IPS-11a (cell line): Measurements from ENCODE around the gene WNT7B.

Experiments used
- H3K4me3 ChIP-seq: one replicate; pipeline ENCODE4 v1.5.1; 2013; ENCODE audit warnings: low read depth, low read length, control low read depth

WNT7B gene

DNA sequence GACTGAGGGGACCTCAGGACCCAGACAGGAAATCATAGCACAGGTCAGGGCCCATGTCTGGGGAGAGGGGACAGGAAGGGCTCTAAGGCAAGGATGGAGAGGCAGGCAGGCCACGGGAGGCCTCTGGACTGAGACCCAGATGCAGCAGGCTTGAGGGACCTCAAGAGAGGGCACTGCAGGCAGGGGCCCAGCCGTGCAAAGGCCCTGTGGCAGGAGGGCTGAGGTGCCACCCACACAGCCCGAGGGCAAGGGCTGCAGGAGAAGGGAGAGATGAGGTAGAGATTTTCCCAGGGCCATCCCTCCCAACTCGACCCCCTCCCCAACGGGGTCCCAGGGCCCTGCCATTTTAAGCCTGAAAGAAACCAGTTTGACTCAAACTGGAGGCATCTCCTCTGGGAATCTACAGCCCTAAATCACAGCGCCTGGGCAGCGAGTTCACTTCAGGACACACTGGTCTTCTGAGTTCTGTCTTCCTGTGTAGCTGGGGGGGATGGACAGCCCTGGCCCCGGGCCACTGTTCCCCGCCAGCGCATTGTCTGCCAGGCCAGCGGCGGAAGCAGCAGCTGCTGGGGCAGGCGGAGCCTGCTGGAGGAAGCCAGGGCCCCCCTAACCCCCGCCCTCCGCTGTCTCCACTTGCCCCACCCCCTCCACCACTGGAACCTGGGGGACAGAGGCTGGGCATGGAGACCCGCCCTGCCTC is 20.3 kb upstream of the WNT7B start:
- H3K4me3 ChIP-seq: no peak overlapping the region

DNA sequence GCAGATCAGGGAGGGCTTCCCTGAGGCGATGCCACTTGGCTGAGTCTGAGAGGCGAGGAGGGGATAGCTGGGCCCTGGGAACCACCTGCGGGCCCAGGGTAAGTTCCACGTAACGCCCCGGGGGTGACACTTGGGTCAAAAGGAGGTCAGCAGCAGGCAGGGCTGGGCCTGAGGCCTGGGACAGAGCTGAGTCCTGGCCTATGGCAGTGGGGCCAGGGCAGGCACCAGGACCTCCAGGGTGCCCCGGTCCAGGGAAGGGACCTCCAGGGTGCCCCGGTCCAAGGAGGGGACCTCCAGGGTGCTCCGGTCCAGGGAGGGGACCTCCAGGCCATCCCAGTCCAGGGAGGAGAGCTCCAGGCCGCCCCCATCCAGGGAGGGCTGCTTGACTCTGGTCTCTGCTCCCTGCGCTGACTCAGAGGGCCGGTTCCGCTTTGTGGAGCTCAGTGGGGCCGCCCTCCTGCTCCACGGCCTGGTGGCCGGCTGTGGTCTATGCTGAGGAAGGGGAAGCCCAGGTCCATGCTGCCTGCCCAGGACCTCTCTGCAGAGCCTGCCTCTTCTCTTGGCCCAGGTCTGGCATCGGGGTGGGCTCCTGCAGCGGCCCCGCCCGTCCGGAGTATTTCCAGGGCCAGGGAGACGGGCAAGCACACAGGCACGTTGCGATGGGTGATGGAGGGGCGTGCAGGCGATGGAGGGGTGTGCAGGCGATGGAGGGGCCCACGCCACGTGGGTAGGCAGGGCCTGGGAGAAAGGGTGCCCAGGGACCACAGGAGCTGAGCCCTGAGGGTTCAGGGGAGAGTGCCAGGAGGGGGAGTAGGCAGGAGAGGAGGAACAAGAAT is 19.5 kb upstream of the WNT7B start:
- no peak overlapping the region for H3K4me3 ChIP-seq

DNA sequence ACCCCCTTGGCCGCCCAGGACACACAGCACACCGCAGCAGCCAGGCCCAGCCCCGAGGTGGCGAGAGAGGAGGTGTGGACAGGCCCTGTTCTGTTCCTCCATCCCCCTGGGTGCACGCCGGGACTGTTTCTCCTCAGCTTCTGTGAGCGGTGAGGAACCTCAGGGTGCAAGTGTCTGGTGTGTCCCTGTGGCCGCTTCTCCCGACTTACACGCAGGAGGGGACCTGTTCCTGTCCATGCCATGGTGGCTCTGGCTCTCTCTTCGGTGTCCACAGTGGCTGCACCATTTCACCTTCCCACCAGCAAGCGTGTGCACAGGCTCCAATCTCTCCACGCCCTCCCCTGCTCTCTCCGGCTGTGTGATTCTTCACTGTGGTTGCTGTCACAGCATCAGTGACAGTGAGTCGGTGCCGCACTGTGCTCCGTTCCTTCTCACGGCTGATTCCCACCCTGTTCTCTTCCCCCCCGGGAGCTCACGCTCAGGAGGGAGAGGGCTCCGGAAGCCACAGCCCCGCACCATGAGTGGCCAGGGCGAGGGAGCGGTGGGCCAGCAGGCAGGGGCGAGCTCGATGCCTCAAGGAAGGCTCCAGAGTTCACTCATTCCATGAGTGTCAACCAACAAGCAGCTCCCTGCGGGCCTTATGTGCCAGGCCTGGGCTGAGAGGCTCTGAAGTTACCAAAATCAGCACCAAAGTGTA is 18.6 kb upstream of the WNT7B start:
- H3K4me3 ChIP-seq: no peak overlapping the region

DNA sequence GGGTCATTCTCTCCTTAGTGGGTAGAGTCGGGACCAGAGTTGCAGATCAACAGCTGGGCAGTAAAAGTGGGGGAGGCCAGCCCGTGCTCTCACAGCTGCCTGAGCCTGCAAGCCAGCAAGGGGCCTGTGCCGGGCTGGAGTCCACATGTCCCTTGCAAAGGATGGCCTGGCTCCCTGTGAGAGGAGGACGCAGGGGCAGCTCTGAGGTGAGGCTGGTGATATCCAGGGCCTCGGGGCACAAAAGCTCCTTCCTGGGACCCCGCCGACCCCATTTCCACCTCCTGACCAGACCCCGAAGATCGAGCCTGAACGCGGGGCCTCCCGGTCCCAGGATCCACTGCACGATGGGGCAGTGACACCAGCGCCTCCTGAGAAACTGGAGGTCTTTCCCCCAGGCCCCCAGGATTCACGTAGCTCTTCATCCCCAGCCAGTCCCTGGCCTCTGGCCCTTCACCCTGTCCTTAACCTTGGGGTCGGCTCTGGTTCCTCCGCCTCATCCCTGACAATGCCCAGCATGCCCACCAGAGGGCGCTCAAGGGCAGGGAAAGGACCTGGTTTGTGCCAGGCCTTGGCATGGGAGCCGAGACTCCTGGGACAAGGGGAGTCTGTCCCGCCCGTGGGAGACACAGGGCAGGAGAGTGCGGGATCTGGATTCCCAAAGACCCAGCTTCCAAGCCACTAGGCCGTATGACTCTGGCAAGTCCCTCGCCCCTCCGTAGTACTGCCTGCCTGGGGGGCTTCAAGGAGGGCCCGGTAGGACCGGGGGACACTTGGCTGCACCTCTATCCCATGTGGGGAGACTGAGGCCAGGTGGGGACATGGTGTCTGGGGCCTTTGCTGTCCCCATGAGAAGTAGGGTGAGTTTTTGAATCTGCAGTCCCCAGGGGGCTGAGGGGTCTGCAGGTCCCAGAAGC is 17.8 kb upstream of the WNT7B start:
- H3K4me3 ChIP-seq: no peak overlapping the region

DNA sequence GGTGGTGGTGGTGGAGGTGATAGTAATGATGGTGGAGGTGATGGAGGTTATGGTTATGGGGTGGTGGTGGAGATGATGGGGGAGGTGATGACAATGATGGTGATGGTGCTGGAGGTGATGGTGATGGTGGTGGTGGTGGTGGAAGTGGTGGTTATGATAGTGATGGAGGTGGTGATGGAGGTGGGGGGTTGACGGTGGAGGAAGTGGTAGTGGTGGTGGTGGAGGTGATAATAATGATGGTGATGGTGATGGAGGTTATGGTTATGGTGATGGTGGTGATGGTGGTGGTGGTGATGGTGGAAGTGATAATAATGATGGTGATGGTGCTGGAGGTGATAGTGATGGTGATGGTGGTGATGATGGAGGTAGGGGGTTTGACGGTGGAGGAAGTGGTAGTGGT is 16.9 kb upstream of the WNT7B start:
- no peak overlapping the region for H3K4me3 ChIP-seq

DNA sequence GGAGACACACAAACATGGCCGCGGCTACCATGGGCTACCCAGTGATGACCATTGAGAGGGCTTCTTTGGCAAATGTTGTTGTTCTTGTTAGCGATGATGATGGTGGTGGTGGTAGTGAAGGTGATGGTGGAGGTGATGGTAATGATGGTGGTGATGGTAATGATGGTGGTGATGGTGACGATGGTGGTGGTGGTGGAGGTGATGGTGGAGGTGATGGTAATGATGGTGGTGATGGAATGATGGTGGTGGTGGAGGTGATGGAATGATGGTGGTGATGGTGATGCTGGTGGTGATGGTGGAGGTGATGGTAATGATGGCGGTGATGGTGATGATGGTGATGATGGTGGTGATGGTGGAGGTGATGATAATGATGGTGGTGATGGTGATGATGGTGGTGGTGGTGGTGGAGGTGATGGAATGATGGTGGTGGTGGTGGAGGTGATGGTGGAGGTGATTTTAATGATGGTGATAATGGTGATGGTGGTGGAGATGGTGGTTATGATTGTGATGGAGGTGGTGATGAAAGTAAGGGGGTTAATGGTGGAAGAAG is 16.3 kb upstream of the WNT7B start:
- no peak overlapping the region for H3K4me3 ChIP-seq

DNA sequence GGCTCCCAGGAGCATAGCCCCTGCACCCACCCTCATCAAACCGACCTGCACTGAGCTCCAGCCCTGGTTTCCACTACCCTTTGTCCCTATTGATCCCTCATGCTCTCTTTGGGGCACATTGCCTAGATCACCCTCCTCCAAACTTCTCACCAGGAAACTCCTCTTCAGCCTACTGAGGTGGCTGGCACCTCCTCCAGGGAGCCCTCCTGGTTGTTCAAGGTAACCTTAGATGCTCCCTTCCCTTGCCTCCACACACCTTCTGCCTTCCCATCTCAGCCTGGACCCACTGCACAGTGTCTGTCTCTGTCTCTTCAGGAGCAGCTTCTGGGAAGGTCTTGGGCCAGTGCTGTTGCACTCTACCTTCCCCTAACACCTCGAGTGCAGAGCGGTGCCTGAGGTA is 15.8 kb upstream of the WNT7B start:
- no peak overlapping the region for H3K4me3 ChIP-seq

DNA sequence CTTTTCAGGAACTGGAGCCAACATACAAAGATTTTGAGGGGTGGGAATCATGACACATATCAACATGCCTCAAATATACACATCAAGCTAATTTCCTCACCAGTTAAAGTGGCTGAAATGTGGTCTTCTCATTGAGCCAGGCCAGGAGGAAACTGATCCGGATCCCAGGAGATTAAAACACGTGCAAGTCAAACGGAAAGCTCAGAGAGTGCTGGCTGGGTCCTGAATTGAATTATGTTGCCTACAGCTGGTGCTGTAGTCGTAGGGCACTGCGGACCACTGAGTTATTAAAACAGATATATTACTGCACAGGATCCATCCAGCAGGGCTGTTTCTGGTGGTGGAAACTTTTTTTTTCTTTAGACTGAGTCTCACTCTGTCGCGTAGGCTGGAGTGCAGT is 14.1 kb upstream of the WNT7B start:
- H3K4me3 ChIP-seq: no peak overlapping the region

DNA sequence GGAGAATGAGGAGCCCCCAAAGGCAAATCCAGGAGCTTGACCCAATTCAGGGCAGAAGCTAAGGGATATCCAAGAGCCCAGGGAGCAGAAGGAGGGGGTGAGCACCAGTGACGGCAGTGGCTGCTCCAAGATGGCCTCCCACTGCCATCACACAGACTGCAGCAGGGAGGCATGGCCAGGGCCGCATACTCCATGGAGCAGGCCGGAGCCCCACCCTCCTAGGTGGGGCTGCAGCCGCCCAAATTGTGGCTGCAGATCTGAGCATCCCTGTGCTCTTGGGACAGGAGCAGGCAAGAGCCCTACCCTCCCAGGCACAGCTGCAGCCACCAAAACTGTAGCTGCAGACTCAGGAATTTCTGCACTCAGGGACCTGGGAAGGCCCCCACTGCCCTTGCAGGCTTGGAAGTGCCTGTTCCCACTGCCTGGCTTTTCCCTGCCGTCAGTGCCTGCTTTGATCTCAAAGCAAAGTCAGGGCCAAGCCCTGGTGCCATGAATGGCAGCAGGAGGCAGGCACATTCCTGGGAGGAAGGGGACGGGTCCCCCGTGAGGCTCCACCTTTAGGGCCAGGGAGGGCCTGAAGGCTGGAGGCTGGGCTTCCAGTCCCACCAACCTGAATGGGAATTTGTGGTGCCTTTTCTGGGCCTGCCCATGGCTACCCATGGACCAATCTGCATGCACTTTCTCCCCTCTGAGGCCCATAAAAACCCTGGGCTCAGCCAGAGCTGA is 10.3 kb upstream of the WNT7B start:
- H3K4me3 ChIP-seq: no peak overlapping the region

DNA sequence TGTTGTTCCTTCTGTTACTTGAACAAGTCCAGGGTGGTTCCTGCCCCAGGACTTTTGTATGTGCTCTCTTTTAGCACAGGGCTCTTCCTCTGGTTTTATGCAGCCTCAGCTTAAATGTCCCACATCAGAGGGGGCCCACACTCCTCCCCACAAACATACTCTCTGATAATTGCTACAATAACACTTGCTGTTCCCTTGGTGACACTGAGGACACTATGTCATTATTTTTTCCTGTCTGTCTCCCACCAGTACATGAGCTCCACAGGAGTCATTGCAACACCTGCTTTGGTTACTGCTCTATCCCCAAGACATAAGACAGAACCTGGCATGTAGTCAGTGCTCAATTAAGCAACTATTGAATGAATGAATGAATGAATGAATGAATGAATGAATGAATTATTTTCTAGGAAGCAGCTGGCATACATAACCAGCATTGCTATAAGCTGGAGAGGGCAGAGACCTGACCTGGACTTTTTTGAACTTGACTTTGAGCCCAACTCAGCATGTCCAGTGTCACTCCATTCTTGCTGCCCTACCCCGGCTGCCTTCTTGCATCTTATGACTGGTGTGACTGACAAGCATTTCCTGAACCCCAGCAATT is 7.5 kb upstream of the WNT7B start:
- H3K4me3 ChIP-seq: no peak overlapping the region

DNA sequence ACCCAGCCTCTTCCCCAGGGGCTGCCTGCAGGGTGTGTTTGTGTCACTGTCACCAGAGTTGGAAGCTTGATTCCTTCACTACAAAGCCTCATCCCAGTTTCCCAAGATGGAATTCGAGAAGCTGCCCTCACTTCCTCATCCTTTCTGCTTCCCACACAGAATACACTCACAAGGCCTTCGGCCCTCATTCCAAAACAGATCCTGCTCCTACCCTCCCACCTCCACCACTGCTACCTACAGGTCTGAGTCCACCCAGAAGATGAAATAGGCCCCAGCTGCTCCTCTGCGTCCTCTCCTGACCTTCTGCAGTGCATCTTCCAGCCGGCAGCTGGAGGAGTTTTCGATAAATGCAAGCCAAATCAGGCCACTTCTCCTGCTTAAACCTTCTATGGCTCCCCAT is 6.8 kb upstream of the WNT7B start:
- no peak overlapping the region for H3K4me3 ChIP-seq

DNA sequence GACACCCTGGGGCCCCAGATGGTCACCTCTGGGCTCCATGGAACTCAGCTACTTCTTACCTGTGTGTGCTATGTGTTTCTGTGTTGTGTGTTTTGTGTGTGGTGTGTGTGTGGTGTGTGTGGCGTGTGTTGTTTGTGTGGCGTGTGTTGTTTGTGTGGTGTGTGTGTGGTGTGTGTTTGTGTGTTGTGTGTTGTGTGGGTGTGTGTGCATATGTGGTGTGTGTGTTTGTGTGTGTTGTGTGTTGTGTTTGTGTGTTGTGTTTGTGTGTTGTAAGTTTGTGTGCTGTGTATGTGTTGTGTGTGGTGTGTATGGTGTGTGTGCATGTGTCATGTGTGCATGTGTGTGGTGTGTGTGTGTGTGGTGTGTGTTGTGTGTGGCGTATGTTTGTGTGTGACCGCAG is 3.8 kb upstream of the WNT7B start:
- H3K4me3 ChIP-seq: no peak overlapping the region

DNA sequence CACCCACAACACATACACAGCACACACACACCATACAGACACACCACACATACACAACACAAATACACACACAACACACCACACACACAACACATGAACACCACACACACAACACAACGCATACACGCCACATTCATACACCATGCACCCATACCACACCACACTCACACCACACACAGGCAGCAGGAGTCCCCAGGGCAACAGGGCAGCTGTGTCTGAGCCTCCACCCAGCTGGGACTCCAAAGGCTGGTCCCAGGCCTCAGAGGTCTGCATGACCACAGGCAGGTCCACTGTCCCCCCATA is 3.3 kb upstream of the WNT7B start:
- H3K4me3 ChIP-seq: no peak overlapping the region

DNA sequence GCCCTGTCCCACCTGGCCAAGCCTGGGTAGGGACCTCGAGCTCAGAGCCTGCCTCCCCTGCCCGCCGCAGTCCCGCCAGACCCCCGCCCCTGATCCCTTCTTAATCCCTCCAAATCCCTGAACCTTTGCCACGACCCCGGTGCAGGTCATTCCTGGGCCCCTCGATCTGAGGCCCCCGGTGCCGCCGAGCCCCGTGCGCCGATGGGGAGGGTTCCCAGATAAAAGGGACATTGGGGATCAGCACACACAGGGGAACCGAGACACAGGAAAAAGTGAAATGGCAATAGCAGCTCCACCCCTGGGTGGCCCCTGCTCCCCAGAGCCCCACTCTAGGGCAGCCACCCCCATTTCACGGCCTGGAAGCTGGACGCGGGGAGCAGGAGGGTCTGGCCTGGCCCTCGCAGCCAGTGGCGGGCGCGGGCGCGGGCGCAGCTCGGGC is 1.3 kb upstream of the WNT7B start:
- H3K4me3 ChIP-seq: no peak overlapping the region

DNA sequence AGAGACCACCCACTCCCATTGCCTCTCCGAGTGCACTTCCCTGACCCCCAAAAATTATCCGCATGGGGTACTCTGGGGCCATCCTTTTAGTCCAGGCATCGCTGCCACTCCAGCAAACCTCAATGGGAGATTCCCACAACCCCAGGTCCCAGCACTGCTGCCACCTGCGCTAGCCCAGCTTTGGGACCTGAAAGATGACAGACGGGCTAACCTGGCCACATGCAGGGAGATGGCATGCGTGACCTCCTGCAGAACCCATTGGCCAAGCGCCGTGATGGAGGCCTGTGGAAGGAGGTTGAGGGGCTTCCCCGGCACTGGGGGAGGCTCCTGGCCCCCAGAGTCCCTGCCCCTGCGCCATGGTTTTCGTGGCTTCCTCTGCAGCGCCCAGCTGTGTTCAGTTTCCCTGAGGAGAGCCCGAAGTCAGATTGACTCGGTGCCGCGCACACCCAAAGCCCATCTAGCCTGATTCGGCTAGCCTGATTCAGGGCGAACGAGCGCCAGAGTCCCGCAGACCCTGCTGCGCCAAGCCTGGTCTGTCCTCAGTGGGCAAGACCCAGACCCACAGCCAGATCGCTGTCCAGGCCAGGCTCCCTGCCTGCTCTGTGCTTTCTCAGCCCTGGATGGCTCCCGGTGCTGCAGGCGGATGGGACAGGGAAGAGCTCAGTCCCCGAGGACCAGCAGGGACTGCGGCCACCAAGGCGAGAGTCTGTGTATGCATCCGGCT is 751 bp upstream of the WNT7B start:
- no peak overlapping the region for H3K4me3 ChIP-seq

DNA sequence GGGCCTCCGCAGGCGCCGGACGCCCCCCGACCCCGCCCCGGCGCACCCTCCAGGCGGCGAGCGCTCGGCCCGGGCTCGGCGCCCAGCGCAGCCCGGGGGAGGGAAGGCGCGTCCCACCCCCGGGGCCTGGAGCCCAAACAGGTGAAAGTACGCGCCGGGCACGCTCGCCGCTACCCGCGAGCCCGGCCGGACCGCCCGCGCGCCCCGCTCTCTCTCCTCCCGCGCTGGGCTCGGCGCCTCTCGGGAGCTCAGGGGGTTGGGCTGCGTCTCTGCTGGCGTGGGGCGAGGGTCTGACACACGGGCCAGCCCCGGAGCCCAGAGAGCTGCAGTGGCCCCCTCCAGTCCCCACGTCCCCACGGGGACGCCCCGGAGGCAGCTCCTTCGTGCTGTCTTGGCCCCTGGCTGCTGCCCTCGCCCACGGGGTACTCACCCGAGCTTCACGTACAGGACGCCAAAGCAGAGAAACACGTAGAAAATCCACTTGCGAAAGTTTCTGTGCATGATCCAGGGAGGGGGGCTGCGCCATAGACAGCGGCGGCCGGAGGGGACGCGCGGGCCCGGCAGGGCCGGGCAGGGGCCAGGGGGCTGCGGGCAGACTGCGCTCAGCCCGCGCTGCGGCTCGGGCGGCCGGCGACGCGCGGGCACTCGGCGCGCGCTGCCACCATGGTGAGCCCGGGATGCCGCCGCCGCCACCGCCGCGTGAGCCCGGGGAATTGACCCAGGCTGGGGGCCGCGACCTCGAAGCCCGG is 534 bp downstream of the WNT7B start:
- H3K4me3 ChIP-seq: peak overlapping the region; percentile 10

DNA sequence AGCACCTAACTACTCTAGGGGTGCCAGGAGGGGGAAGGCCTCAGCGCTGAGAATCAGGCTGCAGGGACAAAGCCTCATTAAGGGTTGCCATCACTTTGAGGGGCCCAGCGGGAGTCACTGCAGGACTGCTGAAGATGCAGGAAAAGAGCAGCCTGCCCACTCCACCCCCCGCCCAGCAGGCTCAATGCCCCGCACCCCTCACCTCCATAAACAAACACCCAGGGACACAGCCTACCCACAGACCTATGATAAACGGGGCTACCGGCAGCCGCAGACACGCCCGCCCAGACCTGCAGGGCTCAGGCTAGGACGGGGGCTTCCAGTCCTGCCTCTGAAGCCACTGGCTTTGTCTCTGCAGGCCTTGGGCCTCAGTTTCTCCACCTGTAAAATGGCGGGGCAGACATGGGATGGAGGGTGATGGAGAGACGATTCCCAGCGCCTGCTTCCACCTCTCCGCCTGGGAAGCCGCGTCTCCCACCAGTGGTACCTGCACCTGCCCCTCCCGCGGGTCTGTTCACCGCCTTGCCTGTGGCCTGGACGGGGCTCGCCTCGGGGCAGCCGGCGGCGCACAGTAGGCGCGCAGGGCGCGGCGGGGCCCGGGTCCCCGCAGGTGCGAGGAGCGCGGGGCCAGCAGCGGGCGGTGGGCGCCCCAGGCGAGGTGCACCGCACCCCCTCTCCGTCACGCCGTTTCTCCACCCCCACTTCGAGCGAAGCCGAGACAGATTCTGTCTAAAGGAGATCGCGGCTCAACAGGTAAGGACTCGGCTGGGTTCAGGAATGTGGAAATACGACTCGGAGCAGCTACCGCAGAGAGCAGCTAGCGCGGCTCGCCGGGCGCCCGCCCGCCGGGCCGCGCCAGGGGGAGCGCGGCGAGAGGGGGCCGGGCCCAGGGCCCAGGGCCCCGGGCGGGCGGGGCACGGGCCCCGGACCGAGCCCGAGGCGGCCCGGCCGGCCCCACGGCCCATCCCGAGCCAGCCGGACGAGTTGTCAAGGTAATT is 1.5 kb downstream of the WNT7B start:
- H3K4me3 ChIP-seq: no peak overlapping the region
